ENCODE results near the gene CLDN16. TPM values are rescaled to one million over a fixed set of nuclear protein-coding genes. Genes with fewer than 3 reads are reported as not detected.

CLDN16 gene
- total RNA-seq, 3 donors from 2014 or later (not counting 1 experiment from before 2014, with no cell fraction given): not detected

DNA sequence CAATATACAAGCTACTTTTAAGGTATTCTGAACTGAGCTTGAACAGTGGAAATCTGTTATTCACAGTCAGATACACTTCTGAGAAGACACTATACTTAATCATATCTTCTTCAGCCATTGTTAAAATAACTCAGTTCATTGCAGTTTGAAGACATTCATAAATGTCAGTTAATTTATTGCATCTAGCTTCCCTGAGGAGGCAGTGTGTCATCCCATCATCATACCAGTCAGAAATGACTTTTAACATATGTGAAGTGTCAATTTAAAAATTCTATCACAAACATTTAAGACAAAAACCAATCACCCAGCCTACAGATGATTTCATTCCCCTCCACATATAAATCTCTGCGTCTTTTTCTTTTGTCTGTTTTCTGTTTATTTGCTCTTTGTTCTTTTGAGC is 54.3 kb downstream of the CLDN16 start:
- ATAC-seq (no peak), DNase-seq (no peak)
- no peak for TF ChIP-seq CTCF (IDR thresholded peaks at IDR 0.05)
- intact Hi-C loops (cut with micrococcal nuclease): no loop called here
- no peaks in the 10 kb centered on the region for H3K9me3 ChIP-seq (ENCODE audit: control insufficient read depth, insufficient read depth, low read length)
- Mint-ChIP-seq H3K4me1 (no peaks in the 10 kb centered on the region), H3K9me3 (no peaks in the 10 kb centered on the region), H3K27me3 (ENCODE audit: low read depth in 2 of 2) (peaks cover 0 to 3% of the 10 kb centered on the region in 2 donors), H3K36me3 (no peaks in the 10 kb centered on the region), H3K27ac (no peak overlapping the region), H3K4me3 (no peak overlapping the region)
- no peak overlapping the region for H3K27ac ChIP-seq (ENCODE audit: low read length)
- no peak overlapping the region for H3K4me3 ChIP-seq (ENCODE audit: low read length)
- no peaks in the 10 kb centered on the region for H3K36me3 ChIP-seq (ENCODE audit: control insufficient read depth, insufficient read depth, low read length)
- H3K27me3 ChIP-seq (ENCODE audit: control insufficient read depth, insufficient read depth, low read length): no peaks in the 10 kb centered on the region
- no peaks in the 10 kb centered on the region for H3K4me1 ChIP-seq (ENCODE audit: control insufficient read depth, insufficient read depth, low read length)
- 83% methylated on average over 1 of the region's 1 CpG for WGBS (ENCODE audit: insufficient coverage)

DNA sequence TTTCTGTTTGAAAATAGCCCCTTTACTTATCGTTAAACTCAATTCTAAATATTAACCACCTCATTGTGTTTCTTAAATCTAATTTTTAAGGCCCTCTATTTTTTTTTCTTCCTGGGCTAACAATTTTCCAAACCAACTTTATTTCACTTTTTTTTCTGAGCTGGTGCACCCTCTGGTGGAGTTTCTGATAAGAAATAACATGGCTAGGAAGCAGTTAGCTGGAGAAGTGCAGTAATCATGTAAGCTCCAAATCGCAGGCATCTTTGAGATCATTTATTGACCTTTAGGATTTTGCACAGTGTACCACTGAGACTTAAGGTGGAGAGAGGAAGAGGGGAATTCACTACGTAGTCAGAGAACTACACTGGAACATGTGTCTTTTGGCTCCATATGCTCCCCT is 55.3 kb downstream of the CLDN16 start:
- no peak overlapping the region for H3K4me3 Mint-ChIP-seq
- H3K36me3 ChIP-seq (ENCODE audit: control insufficient read depth, insufficient read depth, low read length): no peaks in the 10 kb centered on the region
- no peak overlapping the region for H3K27ac Mint-ChIP-seq
- no peak overlapping the region for H3K4me3 ChIP-seq (ENCODE audit: low read length)
- no peak for TF ChIP-seq CTCF (IDR thresholded peaks at IDR 0.05)
- peaks cover 0 to 3% of the 10 kb centered on the region in 2 donors for H3K27me3 Mint-ChIP-seq (ENCODE audit: low read depth in 2 of 2)
- intact Hi-C loops (cut with micrococcal nuclease): no loop called here
- H3K4me1 Mint-ChIP-seq: no peaks in the 10 kb centered on the region
- H3K27ac ChIP-seq (ENCODE audit: low read length): no peak overlapping the region
- DNase-seq (no peak), ATAC-seq (no peak)
- H3K27me3 ChIP-seq (ENCODE audit: control insufficient read depth, insufficient read depth, low read length): no peaks in the 10 kb centered on the region
- WGBS (ENCODE audit: insufficient coverage): 87% methylated on average over 2 of the region's 3 CpGs
- no peaks in the 10 kb centered on the region for H3K36me3 Mint-ChIP-seq
- no peaks in the 10 kb centered on the region for H3K9me3 Mint-ChIP-seq
- no peaks in the 10 kb centered on the region for H3K9me3 ChIP-seq (ENCODE audit: control insufficient read depth, insufficient read depth, low read length)
- H3K4me1 ChIP-seq (ENCODE audit: control insufficient read depth, insufficient read depth, low read length): no peaks in the 10 kb centered on the region

DNA sequence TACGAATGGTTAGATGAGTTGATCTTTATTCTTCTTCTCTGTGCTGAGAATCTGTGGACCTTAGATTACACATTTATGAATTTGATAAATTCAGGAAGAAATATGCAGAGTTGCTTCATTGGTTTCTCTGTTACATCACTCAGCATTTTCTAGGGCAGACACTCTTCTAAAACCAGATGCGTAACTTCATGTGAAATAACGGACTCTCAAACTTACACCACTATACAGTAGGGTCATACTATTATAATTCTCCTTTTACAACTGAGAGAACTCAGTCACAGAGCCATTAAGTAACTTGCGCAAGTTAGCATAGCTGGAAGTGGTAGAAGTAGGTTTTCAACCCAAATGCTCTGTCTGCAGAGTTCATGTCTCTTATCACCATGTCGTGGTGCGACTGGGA is 56.0 kb downstream of the CLDN16 start:
- Mint-ChIP-seq H3K4me1 (no peaks in the 10 kb centered on the region), H3K27me3 (ENCODE audit: low read depth in 2 of 2) (peaks cover 0 to 3% of the 10 kb centered on the region in 2 donors), H3K4me3 (no peak overlapping the region), H3K9me3 (no peaks in the 10 kb centered on the region), H3K27ac (no peak overlapping the region), H3K36me3 (no peaks in the 10 kb centered on the region)
- 92% methylated on average over 5 of the region's 6 CpGs for WGBS (ENCODE audit: insufficient coverage)
- H3K36me3 ChIP-seq (ENCODE audit: control insufficient read depth, insufficient read depth, low read length): no peaks in the 10 kb centered on the region
- TF ChIP-seq CTCF (IDR thresholded peaks at IDR 0.05): no peak
- intact Hi-C loops (cut with micrococcal nuclease): no loop called here
- DNase-seq: no peak
- no peaks in the 10 kb centered on the region for H3K4me1 ChIP-seq (ENCODE audit: control insufficient read depth, insufficient read depth, low read length)
- no peaks in the 10 kb centered on the region for H3K9me3 ChIP-seq (ENCODE audit: control insufficient read depth, insufficient read depth, low read length)
- no peak overlapping the region for H3K4me3 ChIP-seq (ENCODE audit: low read length)
- no peak overlapping the region for H3K27ac ChIP-seq (ENCODE audit: low read length)
- ATAC-seq: no peak
- H3K27me3 ChIP-seq (ENCODE audit: control insufficient read depth, insufficient read depth, low read length): no peaks in the 10 kb centered on the region

- DNase-seq: no peak
- H3K36me3 Mint-ChIP-seq: no peaks in the 10 kb centered on the region
- WGBS (ENCODE audit: insufficient coverage): 93% methylated on average over 3 of the region's 3 CpGs
- H3K4me3 Mint-ChIP-seq: no peak overlapping the region
- Histone ChIP-seq H3K36me3 (ENCODE audit: control insufficient read depth, insufficient read depth, low read length) (no peaks in the 10 kb centered on the region), H3K27ac (ENCODE audit: low read length) (no peak overlapping the region), H3K27me3 (ENCODE audit: control insufficient read depth, insufficient read depth, low read length) (no peaks in the 10 kb centered on the region), H3K4me1 (ENCODE audit: control insufficient read depth, insufficient read depth, low read length) (no peaks in the 10 kb centered on the region), H3K9me3 (ENCODE audit: control insufficient read depth, insufficient read depth, low read length) (no peaks in the 10 kb centered on the region), H3K4me3 (ENCODE audit: low read length) (no peak overlapping the region)
- no peak for TF ChIP-seq CTCF (IDR thresholded peaks at IDR 0.05)
- no peak for ATAC-seq
- H3K27ac Mint-ChIP-seq: no peak overlapping the region
- peaks cover 0 to 3% of the 10 kb centered on the region in 2 donors for H3K27me3 Mint-ChIP-seq (ENCODE audit: low read depth in 2 of 2)
- no peaks in the 10 kb centered on the region for H3K9me3 Mint-ChIP-seq
- no peaks in the 10 kb centered on the region for H3K4me1 Mint-ChIP-seq
- intact Hi-C loops (cut with micrococcal nuclease): no loop called here
Observed at GRCh38 chr3:190444576-190445145, 56.7 kb downstream of the CLDN16 start.
